Ureter (tissue), 1 donor: ENCODE data around the gene TSEN15. TPM values are rescaled to one million over a fixed set of nuclear protein-coding genes. Genes with fewer than 3 reads are reported as not detected.
"Not testable (repeated sequence)": the region's sequence is repeated elsewhere in the genome, so short reads cannot be mapped to it uniquely, and the experiment has no call there.

Source experiments
- DNase-seq: peaks from one replicate; pipeline ENCODE4 v3.0.0-alpha.2; 2020; ENCODE audit warnings: low spot score
- total RNA-seq: library from RNA; stranded (reverse); gene quantifications from one replicate; pipeline ENCODE4 v1.2.4, GENCODE V29; 2023
- donor health status: DM: yes; HTN: yes; CAD: no.

Gene TSEN15
- total RNA-seq, 1 donor from 2014 or later = 46.0 TPM

GRCh38 chr1:184053881-184054280, 2.4 kb downstream of the TSEN15 start:
- DNase-seq = no peak

- DNase-seq = no peak
Measured at GRCh38 chr1:184056921-184057555, 5.5 kb downstream of the TSEN15 start.

- no peak for DNase-seq
Measured at GRCh38 chr1:184059887-184060286, 8.4 kb downstream of the TSEN15 start.

GRCh38 chr1:184060316-184060715, 8.8 kb downstream of the TSEN15 start:
- DNase-seq = no peak

GRCh38 chr1:184061396-184062003, 10.0 kb downstream of the TSEN15 start:
- no peak for DNase-seq

- DNase-seq = no peak
Measured at GRCh38 chr1:184062640-184063286, 11.2 kb downstream of the TSEN15 start.

- DNase-seq = no peak
Measured at GRCh38 chr1:184065559-184065958, 14.0 kb downstream of the TSEN15 start.

GRCh38 chr1:184068354-184068753, 16.8 kb downstream of the TSEN15 start:
- no peak for DNase-seq

GRCh38 chr1:184069675-184070074, 18.1 kb downstream of the TSEN15 start:
- no peak for DNase-seq

GRCh38 chr1:184072376-184072775, 20.8 kb downstream of the TSEN15 start:
- no peak for DNase-seq

- DNase-seq = no peak
Measured at GRCh38 chr1:184074383-184074782, 22.9 kb downstream of the TSEN15 start.

GRCh38 chr1:184075055-184076029, 23.8 kb downstream of the TSEN15 start:
- DNase-seq = no peak

GRCh38 chr1:184078564-184079249, 27.2 kb downstream of the TSEN15 start:
- no peak for DNase-seq

GRCh38 chr1:184080309-184080708, 28.8 kb downstream of the TSEN15 start:
- no peak for DNase-seq

GRCh38 chr1:184082541-184083415, 31.2 kb downstream of the TSEN15 start:
- DNase-seq = no peak

- no peak for DNase-seq
Measured at GRCh38 chr1:184085667-184086066, 34.1 kb downstream of the TSEN15 start.

- DNase-seq = no peak
Measured at GRCh38 chr1:184088037-184088436, 36.5 kb downstream of the TSEN15 start.

- DNase-seq = no peak
Measured at GRCh38 chr1:184093071-184093470, 41.5 kb downstream of the TSEN15 start.

GRCh38 chr1:184096005-184096404, 44.5 kb downstream of the TSEN15 start:
- DNase-seq = no peak

GRCh38 chr1:184096580-184096979, 45.0 kb downstream of the TSEN15 start:
- DNase-seq = not testable (repeated sequence)
